PC-9 (cell line): ENCODE data around the gene GRB7.

Source experiments
- EZH2 ChIP-seq: fragments of 200-600 bp; sonication (generic); IDR thresholded peaks from 2 replicates; pipeline ENCODE4 v1.8.0; 2017; ENCODE audit warnings: antibody characterized with exemption, low read depth
- TF ChIP-seq, protein P1 (sequence below): fragments of 200-600 bp; sonication (generic); conservative IDR thresholded peaks from 2 replicates; pipeline ENCODE4 v1.6.1; 2017; ENCODE audit warnings: mixed run types, antibody characterized with exemption, mild to moderate bottlenecking, moderate library complexity

DNA sequence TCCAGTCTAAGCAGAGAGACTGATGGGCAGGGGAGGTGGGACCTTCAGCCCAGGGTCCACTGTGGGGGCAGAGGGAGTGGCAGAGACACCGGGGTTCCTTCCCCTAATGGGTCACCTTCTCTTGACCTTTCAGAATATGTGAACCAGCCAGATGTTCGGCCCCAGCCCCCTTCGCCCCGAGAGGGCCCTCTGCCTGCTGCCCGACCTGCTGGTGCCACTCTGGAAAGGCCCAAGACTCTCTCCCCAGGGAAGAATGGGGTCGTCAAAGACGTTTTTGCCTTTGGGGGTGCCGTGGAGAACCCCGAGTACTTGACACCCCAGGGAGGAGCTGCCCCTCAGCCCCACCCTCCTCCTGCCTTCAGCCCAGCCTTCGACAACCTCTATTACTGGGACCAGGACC, 10.2 kb upstream of the GRB7 start:
- TF ChIP-seq, protein P1, sequence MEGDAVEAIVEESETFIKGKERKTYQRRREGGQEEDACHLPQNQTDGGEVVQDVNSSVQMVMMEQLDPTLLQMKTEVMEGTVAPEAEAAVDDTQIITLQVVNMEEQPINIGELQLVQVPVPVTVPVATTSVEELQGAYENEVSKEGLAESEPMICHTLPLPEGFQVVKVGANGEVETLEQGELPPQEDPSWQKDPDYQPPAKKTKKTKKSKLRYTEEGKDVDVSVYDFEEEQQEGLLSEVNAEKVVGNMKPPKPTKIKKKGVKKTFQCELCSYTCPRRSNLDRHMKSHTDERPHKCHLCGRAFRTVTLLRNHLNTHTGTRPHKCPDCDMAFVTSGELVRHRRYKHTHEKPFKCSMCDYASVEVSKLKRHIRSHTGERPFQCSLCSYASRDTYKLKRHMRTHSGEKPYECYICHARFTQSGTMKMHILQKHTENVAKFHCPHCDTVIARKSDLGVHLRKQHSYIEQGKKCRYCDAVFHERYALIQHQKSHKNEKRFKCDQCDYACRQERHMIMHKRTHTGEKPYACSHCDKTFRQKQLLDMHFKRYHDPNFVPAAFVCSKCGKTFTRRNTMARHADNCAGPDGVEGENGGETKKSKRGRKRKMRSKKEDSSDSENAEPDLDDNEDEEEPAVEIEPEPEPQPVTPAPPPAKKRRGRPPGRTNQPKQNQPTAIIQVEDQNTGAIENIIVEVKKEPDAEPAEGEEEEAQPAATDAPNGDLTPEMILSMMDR, result no peak
- TF ChIP-seq EZH2, result no peak
